ENCODE results near the gene BCL11B. TPM values are rescaled to one million over a fixed set of nuclear protein-coding genes. Genes with fewer than 3 reads are reported as not detected.

BCL11B gene
- total RNA-seq, 1 donor from 2014 or later = 2.6 TPM

GRCh38 chr14:99233222-99234035 lies 38.6 kb downstream of the BCL11B start:
- Mint-ChIP-seq H3K27ac (ENCODE audit: unreplicated experiment) (no peak overlapping the region), H3K36me3 (ENCODE audit: unreplicated experiment) (peaks cover 5% of the 10 kb centered on the region), H3K4me3 (ENCODE audit: unreplicated experiment) (no peak overlapping the region), H3K27me3 (ENCODE audit: unreplicated experiment) (peaks cover 4% of the 10 kb centered on the region), H3K9me3 (ENCODE audit: unreplicated experiment) (peaks cover 8% of the 10 kb centered on the region), H3K4me1 (ENCODE audit: low read depth, unreplicated experiment) (peaks cover 15% of the 10 kb centered on the region)
- TF ChIP-seq CTCF (IDR thresholded peaks at IDR 0.05; ENCODE audit: partially characterized antibody, unreplicated experiment) = no peak
- DNase-seq = no peak

GRCh38 chr14:99232714-99233214 lies 39.2 kb downstream of the BCL11B start:
- no peak for TF ChIP-seq CTCF (IDR thresholded peaks at IDR 0.05; ENCODE audit: partially characterized antibody, unreplicated experiment)
- no peak overlapping the region for H3K27ac Mint-ChIP-seq (ENCODE audit: unreplicated experiment)
- no peak overlapping the region for H3K4me3 Mint-ChIP-seq (ENCODE audit: unreplicated experiment)
- DNase-seq = no peak
- H3K27me3 Mint-ChIP-seq (ENCODE audit: unreplicated experiment) = peaks cover 4% of the 10 kb centered on the region
- H3K36me3 Mint-ChIP-seq (ENCODE audit: unreplicated experiment) = peaks cover 5% of the 10 kb centered on the region
- H3K4me1 Mint-ChIP-seq (ENCODE audit: low read depth, unreplicated experiment) = peaks cover 15% of the 10 kb centered on the region
- H3K9me3 Mint-ChIP-seq (ENCODE audit: unreplicated experiment) = peaks cover 9% of the 10 kb centered on the region

- Mint-ChIP-seq H3K27me3 (ENCODE audit: unreplicated experiment) (peaks cover 4% of the 10 kb centered on the region), H3K36me3 (ENCODE audit: unreplicated experiment) (peaks cover 5% of the 10 kb centered on the region), H3K4me3 (ENCODE audit: unreplicated experiment) (no peak overlapping the region), H3K27ac (ENCODE audit: unreplicated experiment) (no peak overlapping the region), H3K4me1 (ENCODE audit: low read depth, unreplicated experiment) (peaks cover 15% of the 10 kb centered on the region), H3K9me3 (ENCODE audit: unreplicated experiment) (peaks cover 9% of the 10 kb centered on the region)
- peak; percentile 56 for DNase-seq
- TF ChIP-seq CTCF (IDR thresholded peaks at IDR 0.05; ENCODE audit: partially characterized antibody, unreplicated experiment) = no peak
Measured at GRCh38 chr14:99231850-99232713, 39.9 kb downstream of the BCL11B start.

- TF ChIP-seq CTCF (IDR thresholded peaks at IDR 0.05; ENCODE audit: partially characterized antibody, unreplicated experiment) = no peak
- Mint-ChIP-seq H3K27ac (ENCODE audit: unreplicated experiment) (no peak overlapping the region), H3K4me3 (ENCODE audit: unreplicated experiment) (no peak overlapping the region), H3K27me3 (ENCODE audit: unreplicated experiment) (peaks cover 6% of the 10 kb centered on the region), H3K9me3 (ENCODE audit: unreplicated experiment) (peaks cover 9% of the 10 kb centered on the region), H3K36me3 (ENCODE audit: unreplicated experiment) (peaks cover 5% of the 10 kb centered on the region), H3K4me1 (ENCODE audit: low read depth, unreplicated experiment) (peaks cover 13% of the 10 kb centered on the region)
- DNase-seq = no peak
Measured at GRCh38 chr14:99231161-99231849, 40.7 kb downstream of the BCL11B start.

Measured in glutamatergic neuron (in vitro differentiated cells).